Measurements from ENCODE around the gene CABYR. TPM values are rescaled to one million over a fixed set of nuclear protein-coding genes. Genes with fewer than 3 reads are reported as not detected.

CABYR gene
- total RNA-seq, 1 donor from 2014 or later, result 1.5 TPM

- DNase-seq (ENCODE audit: low read depth, low spot score), result no peak
Measured at GRCh38 chr18:24189664-24190346, 50.9 kb downstream of the CABYR start.

GRCh38 chr18:24190590-24190989 lies 51.7 kb downstream of the CABYR start:
- no peak for DNase-seq (ENCODE audit: low read depth, low spot score)

DNA sequence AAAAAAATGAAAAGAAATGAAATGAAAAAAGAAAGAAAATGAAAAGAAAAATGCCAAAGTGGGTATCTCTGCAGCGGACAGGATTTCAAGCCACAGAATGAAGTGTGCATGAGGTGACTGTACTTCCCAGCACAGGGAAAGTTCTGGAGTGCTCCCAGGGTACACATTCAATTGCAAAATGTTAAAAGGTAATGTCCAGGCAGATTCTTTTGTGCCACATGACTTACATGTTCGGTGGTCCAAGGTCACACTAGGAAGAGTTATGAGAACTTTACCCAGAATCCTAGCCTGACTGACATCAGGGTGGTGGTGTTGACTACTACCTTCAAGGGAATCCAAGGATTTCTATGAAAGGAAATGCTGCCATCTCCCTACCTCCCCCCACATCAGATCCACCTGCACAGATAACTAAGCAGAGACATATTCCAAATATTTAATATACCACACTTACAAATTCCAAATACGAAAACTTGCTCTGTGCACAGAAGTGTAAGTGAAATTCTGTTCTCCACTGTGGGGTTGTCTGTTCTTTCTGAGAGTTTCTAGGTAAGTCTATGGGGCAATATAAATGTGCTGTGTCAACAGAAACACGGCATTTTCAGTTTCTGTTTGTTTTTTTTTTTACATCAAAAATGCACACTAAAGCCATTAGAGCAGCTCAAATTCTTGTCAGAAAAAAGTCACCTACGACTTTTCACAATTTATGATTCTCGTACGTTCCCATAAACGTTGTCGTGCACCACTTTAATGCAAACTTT lies 56.6 kb downstream of the CABYR start:
- no peak for DNase-seq (ENCODE audit: low read depth, low spot score)

DNA sequence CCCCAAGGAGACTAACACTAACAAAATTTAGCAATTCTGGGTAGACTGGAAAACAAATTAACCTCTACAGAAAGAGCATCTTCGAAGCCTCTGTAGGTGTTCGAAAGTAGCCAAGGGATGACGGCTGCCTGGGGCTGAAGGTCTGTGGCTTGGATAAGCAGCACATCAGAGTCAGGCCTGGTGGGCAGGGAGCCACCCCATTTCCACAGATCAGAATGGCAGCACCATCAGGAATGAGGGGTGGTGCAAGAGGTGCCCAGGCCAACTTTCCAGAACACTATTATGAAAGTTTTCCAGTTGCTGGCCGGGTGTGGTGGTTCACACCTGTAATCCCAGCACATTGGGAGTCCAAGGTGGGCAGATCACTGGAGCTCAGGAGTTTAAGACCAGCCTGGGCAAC lies 57.9 kb downstream of the CABYR start:
- DNase-seq (ENCODE audit: low read depth, low spot score), result no peak

GRCh38 chr18:24197412-24197811 lies 58.5 kb downstream of the CABYR start:
- no peak for DNase-seq (ENCODE audit: low read depth, low spot score)

DNA sequence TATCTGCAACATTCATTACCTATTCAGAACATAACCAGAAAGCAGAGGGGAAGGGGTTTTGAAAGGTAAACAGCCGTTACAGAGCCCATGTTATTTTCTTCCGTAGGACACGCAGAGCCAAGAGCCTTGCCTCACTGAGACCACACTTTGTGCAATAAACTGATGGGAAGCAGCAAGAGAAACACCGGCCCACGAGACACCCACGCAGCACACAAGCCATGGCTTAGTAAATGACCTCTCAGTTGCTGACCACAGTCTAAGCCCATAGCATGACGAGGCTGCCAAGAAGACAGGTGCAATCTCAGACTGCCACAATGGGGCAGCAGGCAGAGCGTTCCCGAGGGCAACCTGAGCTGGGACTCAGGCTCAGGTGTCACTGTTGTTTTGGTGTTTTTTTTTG lies 59.6 kb downstream of the CABYR start:
- DNase-seq (ENCODE audit: low read depth, low spot score), result no peak

DNA sequence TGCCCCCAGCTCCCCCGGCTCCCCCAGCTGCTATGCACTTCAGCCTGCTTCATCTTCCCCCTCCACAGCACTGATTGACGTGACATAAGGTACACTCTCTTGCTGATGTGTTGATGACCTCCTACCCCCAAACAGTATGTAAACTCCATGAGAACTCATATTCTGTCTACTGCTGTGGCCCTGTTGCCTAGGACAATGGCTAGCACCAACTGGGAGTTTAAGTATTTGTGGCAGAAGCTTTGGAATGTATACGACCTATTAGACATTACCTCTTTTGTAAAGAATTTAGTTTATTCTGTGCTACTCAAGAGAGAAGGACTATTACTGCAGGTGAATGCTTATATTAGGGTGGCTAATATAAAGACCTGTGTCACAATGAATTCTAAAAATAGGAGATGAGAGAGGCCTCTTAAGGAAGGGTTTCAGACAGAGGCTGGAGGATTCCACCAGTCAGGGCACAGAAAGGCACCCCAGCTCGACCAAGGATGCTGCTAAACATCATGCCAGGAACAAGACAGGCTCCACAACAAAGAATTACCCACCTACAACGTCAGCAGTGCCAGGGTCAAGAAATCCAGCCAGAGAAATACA lies 60.6 kb downstream of the CABYR start:
- no peak for DNase-seq (ENCODE audit: low read depth, low spot score)

DNA sequence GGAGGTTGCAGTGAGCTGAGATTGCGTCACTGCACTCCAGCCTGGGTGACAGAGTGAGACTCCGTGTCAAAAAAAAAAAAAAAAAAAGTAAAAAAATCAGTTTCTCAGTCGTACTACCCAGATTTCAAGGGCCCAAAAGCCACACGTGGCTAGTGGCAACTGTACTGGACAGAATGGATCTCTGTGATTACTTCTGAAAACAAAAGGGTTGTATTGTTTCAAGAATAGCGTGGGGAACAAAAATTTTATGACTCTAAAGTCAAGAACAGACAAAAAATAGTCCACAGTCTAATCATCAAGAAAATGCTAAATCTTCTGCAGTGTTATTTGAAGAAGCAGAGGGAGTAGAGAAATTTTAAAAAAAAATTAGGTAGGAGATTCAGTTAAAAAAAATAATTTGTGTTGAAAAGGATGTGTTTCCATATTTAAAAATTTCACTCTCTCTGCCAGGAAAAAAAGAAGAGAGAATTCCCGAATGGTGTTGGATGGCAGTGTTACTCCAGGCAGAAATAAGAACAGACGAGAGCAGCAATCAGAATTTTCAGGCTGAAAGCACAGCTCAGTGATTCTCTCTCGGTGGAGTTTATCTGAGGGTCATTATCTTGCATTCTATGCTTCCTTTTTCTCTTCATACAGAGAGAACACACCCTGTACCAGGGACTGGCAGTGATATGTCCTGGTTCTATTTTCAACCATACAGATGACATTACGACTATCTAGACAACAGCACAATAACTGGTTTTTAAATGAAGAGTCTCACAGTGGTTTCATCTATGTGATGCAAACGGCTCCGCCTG lies 61.8 kb downstream of the CABYR start:
- no peak for DNase-seq (ENCODE audit: low read depth, low spot score)

DNA sequence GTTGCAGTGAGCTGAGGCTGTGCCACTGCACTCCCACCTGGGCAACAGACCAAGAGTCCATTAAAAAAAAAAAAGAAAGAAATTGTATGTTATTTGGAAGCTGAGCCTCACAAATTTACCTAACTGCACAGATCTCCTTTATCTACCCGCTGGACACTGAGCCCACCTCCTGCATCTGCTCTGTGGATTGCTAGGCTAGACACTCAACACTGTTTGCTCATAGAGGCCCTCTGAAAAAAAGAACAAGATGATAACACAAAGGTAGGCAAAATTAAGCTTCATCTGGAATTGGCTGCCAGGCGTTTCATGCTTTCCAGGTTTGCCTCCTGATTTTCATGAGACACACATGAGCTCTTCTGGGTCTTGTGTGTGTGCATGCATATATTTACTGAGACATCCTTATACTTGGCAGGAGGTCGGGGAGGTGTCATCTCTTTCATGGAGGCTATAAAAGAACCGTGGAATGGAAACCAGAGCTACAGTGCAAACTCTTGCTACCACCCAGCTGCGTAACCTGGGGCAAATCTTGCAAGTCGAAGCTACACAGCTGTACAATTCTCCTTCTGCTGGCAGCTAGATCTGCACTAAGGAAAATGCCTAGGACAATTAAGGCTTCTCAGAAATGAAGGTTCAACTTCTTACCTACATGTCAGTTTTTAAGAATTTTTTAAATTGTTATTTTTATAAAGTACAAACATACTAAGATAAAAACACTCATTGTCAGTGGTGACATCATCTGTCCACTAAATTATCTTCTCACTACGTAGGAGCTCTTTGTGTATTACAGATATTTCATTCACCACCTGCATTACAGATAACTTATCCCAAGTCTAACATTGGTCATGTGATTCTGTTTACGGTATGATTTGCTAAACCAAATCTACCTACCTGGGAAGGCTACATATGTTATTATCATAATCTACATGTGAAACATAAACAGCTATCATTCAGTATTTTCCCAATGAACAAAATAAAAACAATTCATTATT lies 63.1 kb downstream of the CABYR start:
- no peak for DNase-seq (ENCODE audit: low read depth, low spot score)

DNA sequence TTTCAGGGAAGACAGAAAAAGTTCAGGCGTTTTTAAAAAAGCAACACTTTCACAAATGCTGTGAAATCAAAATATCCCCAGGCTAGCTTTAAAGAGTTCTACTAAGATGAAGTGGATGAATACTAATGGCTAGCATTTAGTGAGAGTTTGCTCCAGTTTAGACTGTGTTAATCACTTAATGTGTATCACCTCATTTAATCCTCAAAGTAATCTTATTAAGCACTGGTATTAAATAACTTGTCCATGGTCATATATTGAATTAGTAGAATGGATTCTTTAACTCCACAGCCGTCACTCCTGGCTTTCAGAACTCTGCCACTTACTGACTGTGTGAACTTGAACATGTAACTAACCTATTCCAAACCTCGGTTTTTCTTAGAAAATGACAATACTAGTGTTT lies 66.0 kb downstream of the CABYR start:
- DNase-seq (ENCODE audit: low read depth, low spot score), result no peak

- DNase-seq (ENCODE audit: low read depth, low spot score), result no peak
Measured at GRCh38 chr18:24208270-24209035, 69.6 kb downstream of the CABYR start.

- DNase-seq (ENCODE audit: low read depth, low spot score), result no peak
Measured at GRCh38 chr18:24209558-24209957, 70.7 kb downstream of the CABYR start.

Other genes starting within 250 kb of the CABYR start
- 3.2 and 7.3 TPM in 2 replicates for gene TTC39C, start 124.3 kb upstream of the CABYR start, total RNA-seq

Measured in pulmonary artery endothelial cell (primary cell).